Retinal pigment epithelial cell (primary cell): ENCODE measurements around the gene SSRP1.

Source experiments
- DNase-seq: peaks from one replicate; pipeline ENCODE4 v3.0.0-alpha.2; 2010; ENCODE audit warnings: low read depth
- H3K4me3 ChIP-seq: 2 replicates; pipeline ENCODE4 v1.5.1; 2011; ENCODE audit warnings: mild to moderate bottlenecking, low read length, control low read depth, moderate library complexity
- TF ChIP-seq, protein P1 (sequence below): conservative IDR thresholded peaks from 2 replicates; pipeline ENCODE4 v1.5.1; 2011; ENCODE audit warnings: low read depth, low read length, control low read depth, inconsistent platforms

Gene SSRP1

GRCh38 chr11:57276169-57276970 lies 59.3 kb downstream of the SSRP1 start:
- no peak for DNase-seq
- no peak overlapping the region for H3K4me3 ChIP-seq
- TF ChIP-seq, protein P1, sequence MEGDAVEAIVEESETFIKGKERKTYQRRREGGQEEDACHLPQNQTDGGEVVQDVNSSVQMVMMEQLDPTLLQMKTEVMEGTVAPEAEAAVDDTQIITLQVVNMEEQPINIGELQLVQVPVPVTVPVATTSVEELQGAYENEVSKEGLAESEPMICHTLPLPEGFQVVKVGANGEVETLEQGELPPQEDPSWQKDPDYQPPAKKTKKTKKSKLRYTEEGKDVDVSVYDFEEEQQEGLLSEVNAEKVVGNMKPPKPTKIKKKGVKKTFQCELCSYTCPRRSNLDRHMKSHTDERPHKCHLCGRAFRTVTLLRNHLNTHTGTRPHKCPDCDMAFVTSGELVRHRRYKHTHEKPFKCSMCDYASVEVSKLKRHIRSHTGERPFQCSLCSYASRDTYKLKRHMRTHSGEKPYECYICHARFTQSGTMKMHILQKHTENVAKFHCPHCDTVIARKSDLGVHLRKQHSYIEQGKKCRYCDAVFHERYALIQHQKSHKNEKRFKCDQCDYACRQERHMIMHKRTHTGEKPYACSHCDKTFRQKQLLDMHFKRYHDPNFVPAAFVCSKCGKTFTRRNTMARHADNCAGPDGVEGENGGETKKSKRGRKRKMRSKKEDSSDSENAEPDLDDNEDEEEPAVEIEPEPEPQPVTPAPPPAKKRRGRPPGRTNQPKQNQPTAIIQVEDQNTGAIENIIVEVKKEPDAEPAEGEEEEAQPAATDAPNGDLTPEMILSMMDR, result no peak
